NCI-H1694 treated with DMSO at 0.1 percent for 48 hours (cell line): ENCODE measurements around the gene MRAP.

Experiments used
- DNase-seq: peaks from one replicate; lab custom pipeline; 2025; lab: John Stamatoyannopoulos, UW

Gene MRAP

DNA sequence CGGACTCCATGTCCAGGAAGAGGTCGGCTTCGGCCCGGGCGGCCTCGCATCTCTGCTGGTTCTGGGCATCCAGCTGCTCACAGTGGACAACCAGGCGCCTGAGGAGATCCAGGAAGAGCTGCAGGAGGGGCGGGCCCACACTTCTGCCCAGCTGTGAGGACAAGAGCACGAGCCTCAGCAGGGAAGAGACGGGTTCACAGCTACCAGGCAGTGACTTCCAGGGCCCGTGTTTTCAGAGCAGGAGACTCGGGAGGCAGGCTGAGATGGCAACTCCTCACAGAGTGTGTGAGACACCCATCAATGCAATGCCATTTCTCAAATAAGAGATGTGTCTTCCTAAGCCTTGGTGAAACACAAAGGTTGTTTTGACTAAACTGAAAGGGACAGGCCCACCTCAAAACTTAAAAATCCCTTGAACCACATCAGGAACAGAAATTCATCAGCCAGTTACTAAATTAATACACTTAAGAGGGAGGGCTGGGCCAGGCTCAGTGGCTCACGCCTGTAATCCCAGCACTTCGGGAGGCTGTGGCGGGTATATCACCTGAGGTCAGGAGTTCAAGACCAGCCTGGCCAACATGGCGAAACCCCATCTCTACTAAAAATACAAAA, 50.8 kb downstream of the MRAP start:
- no peak for DNase-seq

DNA sequence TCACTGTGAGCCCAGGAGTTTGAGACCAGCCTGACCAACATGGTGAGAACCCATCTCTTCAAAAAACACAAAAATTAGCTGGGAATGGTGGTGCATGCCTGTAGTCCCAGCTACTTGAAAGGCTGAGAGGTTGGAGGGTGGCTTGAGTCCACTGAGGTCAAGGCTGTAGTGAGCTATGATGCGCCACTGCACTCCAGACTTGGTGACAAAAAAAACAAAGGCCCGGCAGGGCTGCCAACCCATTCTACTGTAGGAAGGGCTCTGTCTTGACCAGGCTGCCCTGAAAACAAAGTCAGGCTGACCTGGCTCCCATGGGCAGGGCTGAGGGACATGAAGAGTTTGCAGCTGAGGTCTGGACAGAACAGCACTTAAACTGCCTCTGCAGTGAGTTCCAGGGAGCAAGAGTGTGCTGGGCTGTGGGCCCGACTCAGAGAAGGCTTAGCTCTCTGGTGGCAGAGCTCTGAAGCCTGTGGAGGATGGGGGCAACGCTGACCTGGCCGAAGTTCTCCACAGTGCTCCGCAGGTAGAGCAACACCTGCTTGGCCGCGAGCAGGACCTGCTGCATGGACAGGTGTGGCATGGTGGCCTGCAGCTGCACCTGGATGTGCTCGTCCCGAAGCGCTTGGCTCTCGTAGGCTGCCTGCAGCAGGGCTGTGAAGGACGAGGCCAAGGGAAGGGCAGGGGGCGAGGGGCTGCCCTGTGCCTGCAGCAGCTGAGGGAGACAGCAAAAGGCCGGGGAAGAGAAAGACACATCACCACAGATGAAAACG, 51.7 kb downstream of the MRAP start:
- no peak for DNase-seq

DNA sequence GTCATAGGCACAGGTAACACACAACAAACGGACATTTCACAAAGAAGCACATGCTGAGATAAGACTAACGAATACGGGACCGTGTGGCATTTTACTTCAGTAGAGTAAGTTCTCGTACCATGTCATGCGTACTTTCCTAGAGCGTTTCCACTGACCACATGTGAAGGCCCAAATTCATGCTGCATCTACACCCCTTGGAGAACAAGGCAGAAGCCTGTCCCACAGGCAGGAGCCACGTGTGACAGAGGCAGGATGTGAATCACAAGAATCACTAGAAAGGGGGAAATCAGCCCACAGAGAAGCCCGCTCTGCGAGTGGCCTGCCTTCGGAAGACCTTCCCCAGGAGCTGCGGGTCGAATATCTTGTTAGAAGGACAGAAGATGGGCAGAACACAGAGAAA, 52.3 kb downstream of the MRAP start:
- no peak for DNase-seq

DNA sequence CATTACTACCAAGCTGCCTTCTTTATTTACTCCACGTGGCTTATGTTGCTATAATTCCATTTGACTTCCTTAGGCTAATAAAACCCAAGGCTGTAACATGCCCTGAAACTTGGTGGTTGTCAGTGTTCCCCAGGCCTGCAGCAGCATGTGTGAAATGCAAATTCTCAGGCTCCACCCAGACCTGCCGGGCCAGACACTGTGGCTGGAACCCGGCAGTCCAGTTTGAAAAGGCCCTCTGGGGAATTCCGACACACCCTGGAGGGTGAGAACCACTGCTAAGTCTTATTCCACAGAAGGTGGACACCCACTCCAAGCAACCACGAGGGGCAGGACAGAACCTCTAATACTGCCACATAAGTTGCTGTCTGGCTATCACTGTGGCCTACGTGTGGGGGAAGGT, 52.8 kb downstream of the MRAP start:
- no peak for DNase-seq

DNA sequence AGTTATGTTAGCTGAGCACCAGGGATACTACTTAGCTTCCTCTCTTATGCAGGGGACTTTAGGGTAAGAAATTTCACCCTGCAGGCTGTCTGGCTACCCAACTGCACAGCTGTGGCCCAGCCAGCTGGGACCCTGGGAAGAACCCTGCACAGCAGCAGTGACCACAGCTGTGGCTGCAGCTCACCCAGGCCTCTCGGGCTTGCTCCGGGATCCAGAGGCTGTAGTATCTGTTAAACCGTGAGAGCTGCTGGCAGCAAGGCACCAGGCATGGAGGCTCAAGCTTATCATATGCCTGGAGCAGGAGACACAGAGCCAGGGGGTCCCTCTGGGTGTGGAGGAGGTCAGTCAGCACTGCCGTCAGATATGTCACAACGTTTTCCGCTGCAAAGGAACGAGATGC, 53.9 kb downstream of the MRAP start:
- DNase-seq: no peak

DNA sequence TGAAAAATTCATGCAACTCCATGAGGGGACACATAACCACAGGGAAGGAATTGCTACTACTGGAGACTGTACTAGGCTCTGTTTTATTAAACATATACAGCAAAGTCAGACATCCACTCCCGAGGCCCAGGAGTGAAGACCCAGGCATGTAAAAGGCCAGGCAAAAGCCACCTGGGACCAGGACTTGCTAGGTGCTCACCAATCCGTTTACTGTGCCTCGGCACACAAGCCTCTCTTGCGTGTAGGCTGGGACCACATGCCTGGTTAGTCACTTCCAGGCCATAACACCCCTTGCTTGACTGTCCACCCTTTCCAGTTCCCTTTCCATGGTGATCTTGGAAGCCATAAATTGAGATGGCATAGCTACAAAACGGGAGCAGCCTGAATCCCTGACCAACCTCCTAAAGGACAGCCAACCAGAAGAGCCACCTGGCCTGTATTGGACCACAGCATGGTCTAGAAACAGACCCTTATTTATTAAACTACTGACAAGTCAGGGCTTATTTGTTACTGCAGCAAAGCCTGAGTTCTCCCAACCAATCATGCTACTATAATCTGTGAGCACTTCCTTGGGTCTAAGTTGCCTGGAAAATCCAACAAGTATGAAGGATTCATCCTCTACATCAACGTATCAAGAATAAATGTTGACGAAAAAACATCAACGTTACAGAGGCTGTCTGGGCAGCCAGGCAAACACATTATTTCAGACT, 54.5 kb downstream of the MRAP start:
- DNase-seq: no peak

DNA sequence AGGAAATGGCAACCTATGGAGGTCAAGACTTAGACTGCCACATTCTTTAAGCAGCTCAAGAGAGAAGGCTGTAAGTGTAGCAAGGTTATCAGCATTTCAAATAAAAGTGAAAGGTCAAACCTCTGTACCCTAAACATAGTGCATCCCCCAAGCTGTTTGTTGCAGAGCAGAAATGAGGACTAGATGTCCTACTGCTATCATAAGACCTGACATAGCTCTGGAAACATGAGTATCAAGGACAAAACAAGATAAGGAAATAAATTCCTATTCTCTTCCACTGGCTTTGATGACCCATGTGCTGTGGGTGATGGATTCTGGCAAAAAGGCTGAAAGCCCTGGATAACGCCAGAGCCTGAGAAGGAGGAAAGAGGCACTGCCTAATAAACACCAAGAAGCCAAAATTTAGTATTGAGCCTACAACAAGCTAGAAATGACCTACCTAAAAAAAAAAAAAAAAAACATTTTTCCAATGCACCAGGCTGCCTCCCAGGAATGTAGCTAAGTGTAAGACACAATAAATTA, 58.3 kb downstream of the MRAP start:
- DNase-seq: no peak

DNA sequence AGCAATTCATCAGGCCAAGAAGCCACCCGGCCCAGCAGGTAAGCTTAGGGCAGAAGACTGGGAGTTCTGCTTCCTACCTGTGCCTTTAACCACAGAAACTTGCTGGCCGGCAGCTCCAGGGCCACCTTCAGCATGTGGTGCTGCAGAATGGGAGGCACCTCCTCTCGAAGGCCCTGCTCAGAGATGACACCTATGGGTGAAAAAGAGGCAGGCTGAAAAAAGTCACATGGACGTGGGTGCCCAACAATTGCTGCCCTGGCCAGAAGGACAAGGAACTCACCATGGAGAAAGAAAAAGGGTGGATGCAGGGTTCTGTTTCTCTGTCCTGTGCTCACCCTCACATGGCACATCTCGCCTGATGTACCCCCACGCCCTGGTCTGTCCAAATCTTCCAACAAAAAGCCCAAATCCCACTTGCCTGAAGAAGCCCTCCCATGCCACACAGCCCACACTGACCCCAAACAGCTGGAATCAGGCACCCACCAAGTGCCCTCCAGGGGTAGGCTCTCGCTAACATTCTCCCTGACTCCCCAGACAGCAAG, 61.1 kb downstream of the MRAP start:
- peak; percentile 4 for DNase-seq

DNA sequence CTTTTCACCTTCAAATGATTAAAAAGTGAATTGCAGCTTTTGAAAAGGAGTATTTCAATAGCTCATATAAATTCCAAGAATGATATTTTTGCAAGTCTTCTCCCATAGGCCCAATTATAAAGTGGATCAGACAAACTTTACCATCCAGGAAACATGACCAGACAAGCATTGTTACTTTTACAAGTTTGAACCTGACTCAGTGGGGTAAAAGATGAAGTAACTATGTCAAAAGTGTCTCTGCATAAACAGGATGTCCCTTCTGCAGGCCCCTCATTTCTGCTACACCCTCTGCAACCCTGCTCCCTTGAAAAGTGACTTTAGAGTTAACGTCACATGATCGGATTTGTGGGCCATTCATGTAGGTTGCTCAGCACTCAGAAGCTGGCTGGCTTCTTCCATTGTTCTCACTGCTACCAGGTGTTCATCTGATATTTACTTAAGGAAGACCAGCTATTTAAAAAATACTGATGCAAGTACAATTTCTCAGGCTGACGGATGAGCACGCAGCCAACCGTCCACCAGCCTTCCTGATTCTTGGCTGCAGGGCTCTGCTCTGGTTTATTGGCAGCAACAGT, 61.8 kb downstream of the MRAP start:
- DNase-seq: no peak
